HepG2 (cell line): ENCODE data around the gene HOXC11. TPM values are rescaled to one million over a fixed set of nuclear protein-coding genes. Genes with fewer than 3 reads are reported as not detected.

Experiments
- ATAC-seq: fragments of 200-7000 bp; cut with Tn5 transposase; 3 replicates; pipeline ENCODE4 v1.9.1; 2020; ENCODE audit warnings: mild to moderate bottlenecking, moderate library complexity
- BruUV-seq: library from RNA; stranded (reverse); fragments of 400-500 nt; replicated peaks from 2 replicates; lab custom pipeline; 2021; lab: Mats Ljungman, UMichigan
- CTCF ChIA-PET: fragments of 300-600 bp; formaldehyde crosslinking; extraction: SDS; loops from one replicate; lab custom pipeline; 2021; ENCODE audit warnings: low total read pairs, inconsistent platforms, low intra/inter-chr PET ratio; lab: Yijun Ruan, JAX
- POLR2A ChIA-PET: fragments of 350-600 bp; sonication (Branson Sonifier 250); formaldehyde crosslinking; loops from one replicate; lab custom pipeline; 2020; ENCODE audit warnings: antibody characterized with exemption, inconsistent platforms; lab: Yijun Ruan, JAX
- DNase-seq: peaks from one replicate; pipeline ENCODE4 v3.0.0-alpha.2; 2015; ENCODE audit warnings: low spot score
- FAIRE-seq: peaks from 3 replicates; lab custom pipeline; 2011; peaks lifted over from hg19 to GRCh38; lab: Jason Lieb, UNC
- H2AFZ ChIP-seq: one replicate; pipeline ENCODE4 v1.6.1; 2011; ENCODE audit warnings: low read length, inconsistent platforms
- H3K27ac ChIP-seq: fragments of 300-600 bp; 3 replicates; pipeline ENCODE4 v1.8.0; 2011; ENCODE audit warnings: mixed run types, mild to moderate bottlenecking, mixed read lengths, low read length, inconsistent platforms; ENCODE audit not compliant: insufficient read depth; ENCODE audit errors: extremely low read length
- H3K27me3 ChIP-seq, 2 experiments: fragments of 200-600 bp in 1 of 2; 2 replicates in 1 of 2; 3 replicates in 1 of 2; pipeline versions ENCODE4 v1.6.0 to v1.8.0; 2011; ENCODE audit warnings: low read length in 2 of 2, mild to moderate bottlenecking in 2 of 2, moderate library complexity in 2 of 2, inconsistent platforms in 1 of 2; ENCODE audit not compliant: insufficient read depth in 2 of 2, control insufficient read depth in 1 of 2
- H3K36me3 ChIP-seq, 2 experiments: fragments of 200-600 bp in 1 of 2; replicated peaks in 1 of 2; 2 replicates in 1 of 2; 3 replicates in 1 of 2; pipeline versions ENCODE4 v1.5.1 to v1.8.0; 2011; ENCODE audit warnings: low read length in 2 of 2, inconsistent platforms in 1 of 2; ENCODE audit not compliant: insufficient read depth in 2 of 2, control insufficient read depth in 1 of 2
- H3K4me1 ChIP-seq: 2 replicates; pipeline ENCODE4 v1.5.1; 2012; ENCODE audit warnings: low read length, inconsistent platforms; ENCODE audit not compliant: insufficient read depth
- H3K4me2 ChIP-seq: 2 replicates; pipeline ENCODE4 v1.6.0; 2011; ENCODE audit warnings: low read depth, low read length, inconsistent platforms
- H3K4me3 ChIP-seq, 3 experiments: fragments of 200-600 bp in 1 of 3; sonication (generic), shearing (Covaris generic) in 1 of 3; replicated peaks in 1 of 3; 2 replicates each; pipeline ENCODE4 v1.5.1; 2011 to 2016; ENCODE audit warnings: low read length in 3 of 3, inconsistent platforms in 2 of 3, low read depth in 2 of 3, mild to moderate bottlenecking in 2 of 3, control low read depth in 1 of 3, mixed read lengths in 1 of 3; ENCODE audit not compliant: insufficient read depth in 1 of 3
- H3K79me2 ChIP-seq: one replicate; pipeline ENCODE4 v1.6.1; 2011; ENCODE audit warnings: low read length, inconsistent platforms; ENCODE audit not compliant: insufficient read depth
- H3K9ac ChIP-seq: 2 replicates; pipeline ENCODE4 v1.6.0; 2011; ENCODE audit warnings: mild to moderate bottlenecking, low read depth, low read length, inconsistent platforms; ENCODE audit not compliant: insufficient read depth
- H3K9me3 ChIP-seq: 2 replicates; pipeline ENCODE4 v1.5.1; 2012; ENCODE audit warnings: mild to moderate bottlenecking, low read length
- H4K20me1 ChIP-seq: 2 replicates; pipeline ENCODE4 v1.6.0; 2011; ENCODE audit warnings: inconsistent platforms, mild to moderate bottlenecking, low read length, moderate library complexity; ENCODE audit not compliant: insufficient read depth
- ZFP82 ChIP-seq: sonication (generic); formaldehyde crosslinking; IDR thresholded peaks from 2 replicates; pipeline ENCODE4 v1.5.1; 2020; ENCODE audit warnings: mild to moderate bottlenecking, missing genetic modification reagents, borderline replicate concordance
- ZNF629 ChIP-seq: sonication (generic); formaldehyde crosslinking; conservative IDR thresholded peaks from 2 replicates; pipeline ENCODE4 v1.5.0; 2020; ENCODE audit warnings: missing genetic modification reagents
- ZNF768 ChIP-seq: sonication (generic); formaldehyde crosslinking; IDR thresholded peaks from 2 replicates; pipeline ENCODE4 v1.4.0; 2020; ENCODE audit warnings: missing genetic modification reagents
- ZUFSP ChIP-seq: sonication (generic); formaldehyde crosslinking; IDR thresholded peaks from 2 replicates; pipeline ENCODE4 v1.9.0; 2021; ENCODE audit warnings: missing genetic modification reagents, mild to moderate bottlenecking, borderline replicate concordance
- WGBS: methylation state at CpG from one replicate; pipeline ENCODE4 v1.1.6; 2017; ENCODE audit warnings: low lambda C conversion rate; 5-methylcytosine and 5-hydroxymethylcytosine counted together
- in situ Hi-C: cut with HindIII; loops from 2 replicates; pipeline ENCODE4 v1.10.0; 2017; ENCODE audit warnings: low pct_unique_long_range_greater_than_20kb; ENCODE audit not compliant: extremely low pct_ligation_motif_present
- intact Hi-C: fragments of 100-400 bp; cut with micrococcal nuclease; formaldehyde crosslinking; loops from one replicate; pipeline ENCODE4 v1.10.0; 2022; ENCODE audit not compliant: unreplicated experiment
- polyA plus RNA-seq, 8 experiments: library from polyadenylated mRNA; depleted of rRNA in 3 of 8; stranded (reverse) in 7 of 8; unstranded in 1 of 8; fragments of >200 nt; fragmentation: Illumina TruSeq in 4 of 8; extraction: Trizol in 4 of 8; gene quantifications; 2 replicates each; pipeline versions ENCODE4 v1.2.1 to v1.2.3, GENCODE V29; 2011 to 2016; ENCODE audit warnings: low read depth in 4 of 8, missing spikeins in 1 of 8, mixed read lengths in 1 of 8; ENCODE audit not compliant: insufficient read depth in 1 of 8
- total RNA-seq, 5 experiments: library from RNA; depleted of rRNA; stranded (reverse); fragments of >200 nt; fragmentation: Illumina TruSeq; extraction: Trizol; gene quantifications; 2 replicates each; pipeline ENCODE4 v1.2.3, GENCODE V29; 2016; ENCODE audit warnings: low read depth in 1 of 5
- TF ChIP-seq, protein P1 (sequence below): sonication (generic); formaldehyde crosslinking; IDR thresholded peaks from 2 replicates; pipeline ENCODE4 v1.5.0; 2020; ENCODE audit warnings: mild to moderate bottlenecking, missing genetic modification reagents

Gene HOXC11
- total and polyA plus RNA-seq, 2 of the 13 experiments (the other 11 are each of a cell fraction or from before 2014, with no cell fraction given) = not detected

DNA sequence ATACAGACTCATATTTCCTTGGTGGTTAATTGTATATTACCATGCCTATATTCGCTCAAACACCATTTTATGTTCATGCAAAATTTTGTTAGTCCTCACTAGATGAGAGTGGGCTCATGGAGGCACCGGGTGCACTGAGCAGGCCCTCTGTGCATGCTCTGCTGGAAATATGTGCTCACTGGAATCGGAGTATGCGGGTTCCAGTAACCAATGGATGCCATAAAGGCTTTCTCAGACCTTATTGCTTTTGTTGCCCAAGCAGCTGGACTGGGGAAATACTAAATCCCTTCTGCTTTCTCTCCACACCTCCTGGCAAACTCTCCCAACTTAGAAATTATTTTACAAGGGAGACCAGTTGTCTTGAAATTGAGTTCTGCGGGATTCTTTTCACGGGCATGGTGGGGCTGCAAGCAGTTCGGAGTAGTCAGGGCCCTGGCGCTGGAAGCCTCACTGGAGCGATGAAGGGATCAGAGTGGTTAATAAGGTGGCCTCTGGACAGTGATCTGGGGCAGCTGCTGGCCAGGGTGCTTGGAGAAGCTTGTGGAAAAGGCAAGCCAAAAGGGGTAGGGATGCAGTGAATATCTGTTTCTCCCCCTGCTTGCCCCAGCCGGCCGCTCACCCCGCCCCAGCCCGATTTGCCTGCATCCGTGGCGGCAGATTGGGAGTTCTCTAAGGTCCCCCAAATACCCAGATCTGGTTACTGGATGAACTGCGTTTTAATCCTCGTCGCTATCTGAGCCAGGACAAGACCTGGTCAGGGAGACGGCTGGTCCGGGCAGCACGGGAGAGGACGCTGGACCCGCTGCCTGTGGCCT lies 47.9 kb downstream of the HOXC11 start:
- CTCF ChIA-PET = no interaction called here
- no peaks in the 10 kb centered on the region for H3K9me3 ChIP-seq
- H3K36me3 ChIP-seq = no peaks in the 10 kb centered on the region
- intact Hi-C loops = no loop called here
- POLR2A ChIA-PET = no interaction called here
- in situ Hi-C loops = no loop called here
- FAIRE-seq = no peak
- H2AFZ ChIP-seq = no peak overlapping the region
- peaks cover 2 to 57% of the 10 kb centered on the region in 2 experiments for H3K27me3 ChIP-seq
- 57% methylated on average over 11 of the region's 23 CpGs for WGBS
- no TSS peak for BruUV-seq
- no peak for ATAC-seq
- no peaks in the 10 kb centered on the region for H3K79me2 ChIP-seq
- H3K27ac ChIP-seq = no peak overlapping the region
- TF ChIP-seq ZUFSP (CRISPR knock-in tag) (no peak), ZFP82 (no peak), ZNF768 (CRISPR knock-in tag) (no peak), ZNF629 (CRISPR knock-in tag) (no peak)
- TF ChIP-seq, protein P1, sequence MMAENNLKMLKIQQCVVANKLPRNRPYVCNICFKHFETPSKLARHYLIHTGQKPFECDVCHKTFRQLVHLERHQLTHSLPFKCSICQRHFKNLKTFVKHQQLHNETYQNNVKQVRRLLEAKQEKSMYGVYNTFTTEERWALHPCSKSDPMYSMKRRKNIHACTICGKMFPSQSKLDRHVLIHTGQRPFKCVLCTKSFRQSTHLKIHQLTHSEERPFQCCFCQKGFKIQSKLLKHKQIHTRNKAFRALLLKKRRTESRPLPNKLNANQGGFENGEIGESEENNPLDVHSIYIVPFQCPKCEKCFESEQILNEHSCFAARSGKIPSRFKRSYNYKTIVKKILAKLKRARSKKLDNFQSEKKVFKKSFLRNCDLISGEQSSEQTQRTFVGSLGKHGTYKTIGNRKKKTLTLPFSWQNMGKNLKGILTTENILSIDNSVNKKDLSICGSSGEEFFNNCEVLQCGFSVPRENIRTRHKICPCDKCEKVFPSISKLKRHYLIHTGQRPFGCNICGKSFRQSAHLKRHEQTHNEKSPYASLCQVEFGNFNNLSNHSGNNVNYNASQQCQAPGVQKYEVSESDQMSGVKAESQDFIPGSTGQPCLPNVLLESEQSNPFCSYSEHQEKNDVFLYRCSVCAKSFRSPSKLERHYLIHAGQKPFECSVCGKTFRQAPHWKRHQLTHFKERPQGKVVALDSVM (CRISPR knock-in tag) = no peak
- H3K9ac ChIP-seq = no peak overlapping the region
- no peak for DNase-seq
- H3K4me3 ChIP-seq = no peak overlapping the region
- H4K20me1 ChIP-seq = no peaks in the 10 kb centered on the region
- no peak overlapping the region for H3K4me2 ChIP-seq
- H3K4me1 ChIP-seq = peaks cover 5% of the 10 kb centered on the region; the same call in 1 of the 2 replicates
